ENCODE measurements around the gene ULK4.

The ULK4 gene

GRCh38 chr3:41208507-41209220 is 753.2 kb downstream of the ULK4 start:
- Histone ChIP-seq H3K9ac (ENCODE audit: low read length) (no peak overlapping the region), H3K36me3 (ENCODE audit: low read length) (no peaks in the 10 kb centered on the region), H4K20me1 (ENCODE audit: low read depth, low read length) (peaks cover 81% of the 10 kb centered on the region), H3K9me2 (replicated peaks; ENCODE audit: insufficient read depth, low read length) (no peaks in the 10 kb centered on the region), H3K79me2 (ENCODE audit: insufficient read depth, low read length) (peaks cover 100% of the 10 kb centered on the region), H3K9me3 (ENCODE audit: insufficient read depth, low read length) (no peaks in the 10 kb centered on the region), H3K4me2 (ENCODE audit: low read depth, low read length, poor library complexity, severe bottlenecking) (no peak overlapping the region), H3K4me3 (ENCODE audit: insufficient read depth, low read length, poor library complexity, severe bottlenecking) (no peak overlapping the region), H2AFZ (ENCODE audit: low read depth, low read length, severe bottlenecking) (no peak overlapping the region), H3F3A (ENCODE audit: insufficient read depth) (no peaks in the 10 kb centered on the region), H3K27ac (ENCODE audit: low read depth, low read length) (no peak overlapping the region), H3K27me3 (ENCODE audit: low read length) (no peaks in the 10 kb centered on the region)
- TF ChIP-seq EZH2phosphoT487 (conservative IDR thresholded peaks at IDR 0.05; ENCODE audit: low read length) (no peak), CTCF (IDR thresholded peaks at IDR 0.05; ENCODE audit: insufficient read depth, low read length, poor library complexity, severe bottlenecking) (no peak)

- TF ChIP-seq EZH2phosphoT487 (conservative IDR thresholded peaks at IDR 0.05; ENCODE audit: low read length): no peak
- no peak for TF ChIP-seq CTCF (IDR thresholded peaks at IDR 0.05; ENCODE audit: insufficient read depth, low read length, poor library complexity, severe bottlenecking)
- Histone ChIP-seq H4K20me1 (ENCODE audit: low read depth, low read length) (peaks cover 81% of the 10 kb centered on the region), H3K79me2 (ENCODE audit: insufficient read depth, low read length) (peaks cover 100% of the 10 kb centered on the region), H3K27me3 (ENCODE audit: low read length) (no peaks in the 10 kb centered on the region), H3F3A (ENCODE audit: insufficient read depth) (no peaks in the 10 kb centered on the region), H3K9me3 (ENCODE audit: insufficient read depth, low read length) (no peaks in the 10 kb centered on the region), H2AFZ (ENCODE audit: low read depth, low read length, severe bottlenecking) (no peak overlapping the region), H3K4me2 (ENCODE audit: low read depth, low read length, poor library complexity, severe bottlenecking) (no peak overlapping the region), H3K9me2 (replicated peaks; ENCODE audit: insufficient read depth, low read length) (no peaks in the 10 kb centered on the region), H3K9ac (ENCODE audit: low read length) (no peak overlapping the region), H3K4me3 (ENCODE audit: insufficient read depth, low read length, poor library complexity, severe bottlenecking) (no peak overlapping the region), H3K36me3 (ENCODE audit: low read length) (no peaks in the 10 kb centered on the region), H3K27ac (ENCODE audit: low read depth, low read length) (no peak overlapping the region)
These were observed 754.5 kb downstream of the ULK4 start for GRCh38 chr3:41207355-41207754.

- H4K20me1 ChIP-seq (ENCODE audit: low read depth, low read length): peaks cover 84% of the 10 kb centered on the region
- H3K4me2 ChIP-seq (ENCODE audit: low read depth, low read length, poor library complexity, severe bottlenecking): no peak overlapping the region
- H3K9me2 ChIP-seq (replicated peaks; ENCODE audit: insufficient read depth, low read length): no peaks in the 10 kb centered on the region
- H3K4me3 ChIP-seq (ENCODE audit: insufficient read depth, low read length, poor library complexity, severe bottlenecking): no peak overlapping the region
- no peak overlapping the region for H3K27ac ChIP-seq (ENCODE audit: low read depth, low read length)
- no peaks in the 10 kb centered on the region for H3F3A ChIP-seq (ENCODE audit: insufficient read depth)
- H2AFZ ChIP-seq (ENCODE audit: low read depth, low read length, severe bottlenecking): no peak overlapping the region
- H3K36me3 ChIP-seq (ENCODE audit: low read length): no peaks in the 10 kb centered on the region
- TF ChIP-seq CTCF (IDR thresholded peaks at IDR 0.05; ENCODE audit: insufficient read depth, low read length, poor library complexity, severe bottlenecking): no peak
- no peak for TF ChIP-seq EZH2phosphoT487 (conservative IDR thresholded peaks at IDR 0.05; ENCODE audit: low read length)
- H3K27me3 ChIP-seq (ENCODE audit: low read length): no peaks in the 10 kb centered on the region
- H3K79me2 ChIP-seq (ENCODE audit: insufficient read depth, low read length): peaks cover 100% of the 10 kb centered on the region
- no peak overlapping the region for H3K9ac ChIP-seq (ENCODE audit: low read length)
- no peaks in the 10 kb centered on the region for H3K9me3 ChIP-seq (ENCODE audit: insufficient read depth, low read length)
These were observed 756.3 kb downstream of the ULK4 start for GRCh38 chr3:41205591-41205990.

Data from SU-DHL-6 (cell line).